ENCODE measurements around the gene PNCK.

- TF ChIP-seq CTCF (conservative IDR thresholded peaks at IDR 0.05; ENCODE audit: low read depth in 2 of 2) = no peak
- TF ChIP-seq EZH2 (IDR thresholded peaks at IDR 0.05; ENCODE audit: low read depth, unreplicated experiment) = no peak
- no peak for TF ChIP-seq POLR2AphosphoS5 (IDR thresholded peaks at IDR 0.05; ENCODE audit: low read depth)
- TF ChIP-seq, protein P1, sequence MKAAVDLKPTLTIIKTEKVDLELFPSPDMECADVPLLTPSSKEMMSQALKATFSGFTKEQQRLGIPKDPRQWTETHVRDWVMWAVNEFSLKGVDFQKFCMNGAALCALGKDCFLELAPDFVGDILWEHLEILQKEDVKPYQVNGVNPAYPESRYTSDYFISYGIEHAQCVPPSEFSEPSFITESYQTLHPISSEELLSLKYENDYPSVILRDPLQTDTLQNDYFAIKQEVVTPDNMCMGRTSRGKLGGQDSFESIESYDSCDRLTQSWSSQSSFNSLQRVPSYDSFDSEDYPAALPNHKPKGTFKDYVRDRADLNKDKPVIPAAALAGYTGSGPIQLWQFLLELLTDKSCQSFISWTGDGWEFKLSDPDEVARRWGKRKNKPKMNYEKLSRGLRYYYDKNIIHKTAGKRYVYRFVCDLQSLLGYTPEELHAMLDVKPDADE (IDR thresholded peaks at IDR 0.05) = no peak
These were observed 19.8 kb upstream of the PNCK start for GRCh38 chrX:153693216-153694086.

All from GM23338 (cell line).